ENCODE results near the gene NGEF. TPM values are rescaled to one million over a fixed set of nuclear protein-coding genes. Genes with fewer than 3 reads are reported as not detected.

The NGEF gene
- total RNA-seq, 1 experiment from 2014 or later: 2.7 TPM

- ChIA-PET POLR2A (no interaction called here), CTCF (no interaction called here)
- Mint-ChIP-seq H3K27me3 (ENCODE audit: insufficient read depth, unreplicated experiment) (no peaks in the 10 kb centered on the region), H3K27ac (ENCODE audit: low read depth, unreplicated experiment) (no peak overlapping the region), H3K9me3 (ENCODE audit: unreplicated experiment) (peaks cover 13% of the 10 kb centered on the region), H3K4me1 (ENCODE audit: insufficient read depth, unreplicated experiment) (no peaks in the 10 kb centered on the region), H3K36me3 (ENCODE audit: insufficient read depth, unreplicated experiment) (no peaks in the 10 kb centered on the region), H3K4me3 (ENCODE audit: unreplicated experiment) (no peak overlapping the region)
- no TSS peak for BruUV-seq (replicated peaks)
- intact Hi-C loops (cut with micrococcal nuclease): no loop called here
- no peak for DNase-seq (ENCODE audit: unreplicated experiment)
- TF ChIP-seq CTCF (IDR thresholded peaks at IDR 0.05; ENCODE audit: unreplicated experiment): no peak
These were observed 1.3 kb downstream of the NGEF start for GRCh38 chr2:233011702-233012131.

- Mint-ChIP-seq H3K27me3 (ENCODE audit: insufficient read depth, unreplicated experiment) (no peaks in the 10 kb centered on the region), H3K9me3 (ENCODE audit: unreplicated experiment) (peaks cover 13% of the 10 kb centered on the region), H3K36me3 (ENCODE audit: insufficient read depth, unreplicated experiment) (no peaks in the 10 kb centered on the region), H3K27ac (ENCODE audit: low read depth, unreplicated experiment) (no peak overlapping the region), H3K4me3 (ENCODE audit: unreplicated experiment) (no peak overlapping the region), H3K4me1 (ENCODE audit: insufficient read depth, unreplicated experiment) (no peaks in the 10 kb centered on the region)
- TF ChIP-seq CTCF (IDR thresholded peaks at IDR 0.05; ENCODE audit: unreplicated experiment): no peak
- intact Hi-C loops (cut with micrococcal nuclease): no loop called here
- no TSS peak for BruUV-seq (replicated peaks)
- ChIA-PET POLR2A (no interaction called here), CTCF (no interaction called here)
- no peak for DNase-seq (ENCODE audit: unreplicated experiment)
These were observed 1.8 kb downstream of the NGEF start for GRCh38 chr2:233011268-233011650.

- Mint-ChIP-seq H3K27ac (ENCODE audit: low read depth, unreplicated experiment) (no peak overlapping the region), H3K4me3 (ENCODE audit: unreplicated experiment) (no peak overlapping the region), H3K27me3 (ENCODE audit: insufficient read depth, unreplicated experiment) (no peaks in the 10 kb centered on the region), H3K36me3 (ENCODE audit: insufficient read depth, unreplicated experiment) (no peaks in the 10 kb centered on the region), H3K9me3 (ENCODE audit: unreplicated experiment) (peaks cover 13% of the 10 kb centered on the region), H3K4me1 (ENCODE audit: insufficient read depth, unreplicated experiment) (no peaks in the 10 kb centered on the region)
- BruUV-seq (replicated peaks): no TSS peak
- TF ChIP-seq CTCF (IDR thresholded peaks at IDR 0.05; ENCODE audit: unreplicated experiment): no peak
- DNase-seq (ENCODE audit: unreplicated experiment): no peak
- intact Hi-C loops (cut with micrococcal nuclease): no loop called here
- ChIA-PET POLR2A (no interaction called here), CTCF (no interaction called here)
These were observed 2.3 kb downstream of the NGEF start for GRCh38 chr2:233010569-233011267.

DNA sequence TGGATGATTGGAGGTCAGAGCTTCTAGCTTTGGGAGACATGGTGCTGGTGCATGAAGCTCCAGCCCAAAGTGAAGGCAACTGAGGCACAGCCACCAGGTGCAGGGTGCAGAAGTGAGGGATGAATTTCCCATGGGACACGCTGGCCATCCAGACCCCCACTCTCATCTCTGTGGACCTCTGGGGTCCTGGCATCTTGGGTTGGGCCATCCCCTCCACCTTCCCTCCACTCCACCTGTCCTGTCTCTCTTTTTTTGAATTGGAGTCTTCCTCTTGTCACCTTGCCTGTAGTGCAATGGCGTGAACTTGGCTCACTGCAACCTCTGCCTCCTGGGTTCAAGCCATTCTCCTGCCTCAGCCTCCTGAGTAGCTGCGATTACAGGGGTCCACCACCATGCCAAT, 3.4 kb downstream of the NGEF start:
- Mint-ChIP-seq H3K4me3 (ENCODE audit: unreplicated experiment) (no peak overlapping the region), H3K27ac (ENCODE audit: low read depth, unreplicated experiment) (no peak overlapping the region), H3K36me3 (ENCODE audit: insufficient read depth, unreplicated experiment) (no peaks in the 10 kb centered on the region), H3K27me3 (ENCODE audit: insufficient read depth, unreplicated experiment) (no peaks in the 10 kb centered on the region), H3K4me1 (ENCODE audit: insufficient read depth, unreplicated experiment) (no peaks in the 10 kb centered on the region), H3K9me3 (ENCODE audit: unreplicated experiment) (peaks cover 2% of the 10 kb centered on the region)
- POLR2A ChIA-PET: interaction anchor here (0.5 kb wide), 1 partner anchor 303 kb away, joined by 3 read pairs; no protein-coding TSS in a partner anchor
- no TSS peak for BruUV-seq (replicated peaks)
- no peak for DNase-seq (ENCODE audit: unreplicated experiment)
- CTCF ChIA-PET: no interaction called here
- no peak for TF ChIP-seq CTCF (IDR thresholded peaks at IDR 0.05; ENCODE audit: unreplicated experiment)
- intact Hi-C loops (cut with micrococcal nuclease): no loop called here

Data from MCF 10A (cell line).